GM12878 (cell line): ENCODE measurements around the gene EVPLL. TPM values are rescaled to one million over a fixed set of nuclear protein-coding genes. Genes with fewer than 3 reads are reported as not detected.

Source experiments
- EED ChIP-seq: sonication (generic); IDR thresholded peaks from 2 replicates; pipeline ENCODE4 v1.6.1; 2016; ENCODE audit warnings: antibody characterized with exemption, low read depth
- LARP7 ChIP-seq: fragments of 450-650 bp; IDR thresholded peaks from 2 replicates; pipeline ENCODE4 v1.6.1; 2017; ENCODE audit warnings: mild to moderate bottlenecking
- MTA2 ChIP-seq: fragments of 450-650 bp; IDR thresholded peaks from 2 replicates; pipeline ENCODE4 v1.6.1; 2016; ENCODE audit warnings: low read depth, mild to moderate bottlenecking, moderate library complexity
- ZNF217 ChIP-seq: fragments of 450-650 bp; IDR thresholded peaks from 2 replicates; pipeline ENCODE4 v1.6.1; 2017; ENCODE audit warnings: antibody characterized with exemption, mild to moderate bottlenecking
- polyA plus RNA-seq, 11 experiments: library from polyadenylated mRNA; depleted of rRNA in 4 of 11; unstranded in 6 of 11; stranded (reverse) in 5 of 11; fragments of >200 nt; fragmentation: Nextera tagmentation in 4 of 11; fragmentation: Illumina TruSeq in 1 of 11; extraction: Ambion mirVana in 4 of 11; extraction: Trizol in 1 of 11; gene quantifications; 1 replicate in 1 of 11; 2 replicates in 10 of 11; pipeline versions ENCODE4 v1.2.1 to v1.2.3, GENCODE V29; 2011 to 2016; ENCODE audit warnings: inconsistent platforms in 2 of 11, missing spikeins in 2 of 11, low read depth in 1 of 11
- total RNA-seq, 4 experiments: library from RNA; depleted of rRNA in 3 of 4; stranded (reverse); fragments of >200 nt in 3 of 4; fragmentation: Illumina TruSeq in 1 of 4; extraction: Trizol in 1 of 4; gene quantifications; 2 replicates each; pipeline versions ENCODE4 v1.2.1 to v1.2.3, GENCODE V29; 2013 to 2021
- TF ChIP-seq, protein P1 (sequence below): IDR thresholded peaks from 2 replicates; pipeline ENCODE4 v1.6.1; 2011; ENCODE audit warnings: borderline replicate concordance, low read depth, mild to moderate bottlenecking, moderate library complexity, low read length; ENCODE audit not compliant: insufficient read depth, poor library complexity, severe bottlenecking
- TF ChIP-seq, protein P2 (sequence below): fragments of 150-350 bp; IDR thresholded peaks from 2 replicates; pipeline ENCODE4 v1.6.1; 2016; ENCODE audit warnings: low read depth, low read length
- TF ChIP-seq, protein P3 (sequence below): IDR thresholded peaks from 2 replicates; pipeline ENCODE4 v1.6.1; 2012; ENCODE audit warnings: mild to moderate bottlenecking, low read depth, low read length
- TF ChIP-seq, protein P4 (sequence below): fragments of 450-650 bp; IDR thresholded peaks from 2 replicates; pipeline ENCODE4 v1.6.1; 2018; ENCODE audit warnings: mild to moderate bottlenecking, low read depth, moderate library complexity; ENCODE audit not compliant: partially characterized antibody
- TF ChIP-seq, protein P5 (sequence below): fragments of 450-650 bp; IDR thresholded peaks from 2 replicates; pipeline ENCODE4 v1.6.1; 2017; ENCODE audit warnings: mild to moderate bottlenecking

EVPLL gene
- total and polyA plus RNA-seq, 10 of the 15 experiments (the other 5 are each of a cell fraction or from before 2014, with no cell fraction given): not detected

DNA sequence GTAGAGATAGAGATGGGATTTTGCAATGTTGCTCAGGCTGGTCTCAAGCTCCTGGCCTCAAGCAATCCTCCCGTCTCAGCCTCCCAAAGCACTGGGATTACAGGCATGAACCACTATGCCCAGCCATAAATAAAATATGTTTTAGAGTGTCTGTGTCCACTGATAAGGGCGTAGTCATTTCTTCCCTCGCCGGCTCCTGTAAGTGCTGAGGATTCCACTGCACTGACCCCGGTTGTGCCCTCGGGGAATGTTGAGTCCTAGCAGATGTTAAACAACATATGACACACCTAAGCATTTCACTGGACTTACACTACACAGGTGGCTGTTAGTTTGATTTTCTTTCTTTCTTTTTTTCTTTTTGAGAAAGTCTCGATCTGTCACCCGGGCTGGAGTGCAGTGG lies 8.6 kb upstream of the EVPLL start (continued):
- TF ChIP-seq, protein P1, sequence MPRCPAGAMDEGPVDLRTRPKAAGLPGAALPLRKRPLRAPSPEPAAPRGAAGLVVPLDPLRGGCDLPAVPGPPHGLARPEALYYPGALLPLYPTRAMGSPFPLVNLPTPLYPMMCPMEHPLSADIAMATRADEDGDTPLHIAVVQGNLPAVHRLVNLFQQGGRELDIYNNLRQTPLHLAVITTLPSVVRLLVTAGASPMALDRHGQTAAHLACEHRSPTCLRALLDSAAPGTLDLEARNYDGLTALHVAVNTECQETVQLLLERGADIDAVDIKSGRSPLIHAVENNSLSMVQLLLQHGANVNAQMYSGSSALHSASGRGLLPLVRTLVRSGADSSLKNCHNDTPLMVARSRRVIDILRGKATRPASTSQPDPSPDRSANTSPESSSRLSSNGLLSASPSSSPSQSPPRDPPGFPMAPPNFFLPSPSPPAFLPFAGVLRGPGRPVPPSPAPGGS: no peak
- TF ChIP-seq, protein P2, sequence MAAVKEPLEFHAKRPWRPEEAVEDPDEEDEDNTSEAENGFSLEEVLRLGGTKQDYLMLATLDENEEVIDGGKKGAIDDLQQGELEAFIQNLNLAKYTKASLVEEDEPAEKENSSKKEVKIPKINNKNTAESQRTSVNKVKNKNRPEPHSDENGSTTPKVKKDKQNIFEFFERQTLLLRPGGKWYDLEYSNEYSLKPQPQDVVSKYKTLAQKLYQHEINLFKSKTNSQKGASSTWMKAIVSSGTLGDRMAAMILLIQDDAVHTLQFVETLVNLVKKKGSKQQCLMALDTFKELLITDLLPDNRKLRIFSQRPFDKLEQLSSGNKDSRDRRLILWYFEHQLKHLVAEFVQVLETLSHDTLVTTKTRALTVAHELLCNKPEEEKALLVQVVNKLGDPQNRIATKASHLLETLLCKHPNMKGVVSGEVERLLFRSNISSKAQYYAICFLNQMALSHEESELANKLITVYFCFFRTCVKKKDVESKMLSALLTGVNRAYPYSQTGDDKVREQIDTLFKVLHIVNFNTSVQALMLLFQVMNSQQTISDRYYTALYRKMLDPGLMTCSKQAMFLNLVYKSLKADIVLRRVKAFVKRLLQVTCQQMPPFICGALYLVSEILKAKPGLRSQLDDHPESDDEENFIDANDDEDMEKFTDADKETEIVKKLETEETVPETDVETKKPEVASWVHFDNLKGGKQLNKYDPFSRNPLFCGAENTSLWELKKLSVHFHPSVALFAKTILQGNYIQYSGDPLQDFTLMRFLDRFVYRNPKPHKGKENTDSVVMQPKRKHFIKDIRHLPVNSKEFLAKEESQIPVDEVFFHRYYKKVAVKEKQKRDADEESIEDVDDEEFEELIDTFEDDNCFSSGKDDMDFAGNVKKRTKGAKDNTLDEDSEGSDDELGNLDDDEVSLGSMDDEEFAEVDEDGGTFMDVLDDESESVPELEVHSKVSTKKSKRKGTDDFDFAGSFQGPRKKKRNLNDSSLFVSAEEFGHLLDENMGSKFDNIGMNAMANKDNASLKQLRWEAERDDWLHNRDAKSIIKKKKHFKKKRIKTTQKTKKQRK: no peak
- TF ChIP-seq, protein P3, sequence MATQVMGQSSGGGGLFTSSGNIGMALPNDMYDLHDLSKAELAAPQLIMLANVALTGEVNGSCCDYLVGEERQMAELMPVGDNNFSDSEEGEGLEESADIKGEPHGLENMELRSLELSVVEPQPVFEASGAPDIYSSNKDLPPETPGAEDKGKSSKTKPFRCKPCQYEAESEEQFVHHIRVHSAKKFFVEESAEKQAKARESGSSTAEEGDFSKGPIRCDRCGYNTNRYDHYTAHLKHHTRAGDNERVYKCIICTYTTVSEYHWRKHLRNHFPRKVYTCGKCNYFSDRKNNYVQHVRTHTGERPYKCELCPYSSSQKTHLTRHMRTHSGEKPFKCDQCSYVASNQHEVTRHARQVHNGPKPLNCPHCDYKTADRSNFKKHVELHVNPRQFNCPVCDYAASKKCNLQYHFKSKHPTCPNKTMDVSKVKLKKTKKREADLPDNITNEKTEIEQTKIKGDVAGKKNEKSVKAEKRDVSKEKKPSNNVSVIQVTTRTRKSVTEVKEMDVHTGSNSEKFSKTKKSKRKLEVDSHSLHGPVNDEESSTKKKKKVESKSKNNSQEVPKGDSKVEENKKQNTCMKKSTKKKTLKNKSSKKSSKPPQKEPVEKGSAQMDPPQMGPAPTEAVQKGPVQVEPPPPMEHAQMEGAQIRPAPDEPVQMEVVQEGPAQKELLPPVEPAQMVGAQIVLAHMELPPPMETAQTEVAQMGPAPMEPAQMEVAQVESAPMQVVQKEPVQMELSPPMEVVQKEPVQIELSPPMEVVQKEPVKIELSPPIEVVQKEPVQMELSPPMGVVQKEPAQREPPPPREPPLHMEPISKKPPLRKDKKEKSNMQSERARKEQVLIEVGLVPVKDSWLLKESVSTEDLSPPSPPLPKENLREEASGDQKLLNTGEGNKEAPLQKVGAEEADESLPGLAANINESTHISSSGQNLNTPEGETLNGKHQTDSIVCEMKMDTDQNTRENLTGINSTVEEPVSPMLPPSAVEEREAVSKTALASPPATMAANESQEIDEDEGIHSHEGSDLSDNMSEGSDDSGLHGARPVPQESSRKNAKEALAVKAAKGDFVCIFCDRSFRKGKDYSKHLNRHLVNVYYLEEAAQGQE: no peak
- TF ChIP-seq, protein P4, sequence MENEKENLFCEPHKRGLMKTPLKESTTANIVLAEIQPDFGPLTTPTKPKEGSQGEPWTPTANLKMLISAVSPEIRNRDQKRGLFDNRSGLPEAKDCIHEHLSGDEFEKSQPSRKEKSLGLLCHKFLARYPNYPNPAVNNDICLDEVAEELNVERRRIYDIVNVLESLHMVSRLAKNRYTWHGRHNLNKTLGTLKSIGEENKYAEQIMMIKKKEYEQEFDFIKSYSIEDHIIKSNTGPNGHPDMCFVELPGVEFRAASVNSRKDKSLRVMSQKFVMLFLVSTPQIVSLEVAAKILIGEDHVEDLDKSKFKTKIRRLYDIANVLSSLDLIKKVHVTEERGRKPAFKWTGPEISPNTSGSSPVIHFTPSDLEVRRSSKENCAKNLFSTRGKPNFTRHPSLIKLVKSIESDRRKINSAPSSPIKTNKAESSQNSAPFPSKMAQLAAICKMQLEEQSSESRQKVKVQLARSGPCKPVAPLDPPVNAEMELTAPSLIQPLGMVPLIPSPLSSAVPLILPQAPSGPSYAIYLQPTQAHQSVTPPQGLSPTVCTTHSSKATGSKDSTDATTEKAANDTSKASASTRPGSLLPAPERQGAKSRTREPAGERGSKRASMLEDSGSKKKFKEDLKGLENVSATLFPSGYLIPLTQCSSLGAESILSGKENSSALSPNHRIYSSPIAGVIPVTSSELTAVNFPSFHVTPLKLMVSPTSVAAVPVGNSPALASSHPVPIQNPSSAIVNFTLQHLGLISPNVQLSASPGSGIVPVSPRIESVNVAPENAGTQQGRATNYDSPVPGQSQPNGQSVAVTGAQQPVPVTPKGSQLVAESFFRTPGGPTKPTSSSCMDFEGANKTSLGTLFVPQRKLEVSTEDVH: no peak
- TF ChIP-seq ZNF217: no peak
- TF ChIP-seq, protein P5, sequence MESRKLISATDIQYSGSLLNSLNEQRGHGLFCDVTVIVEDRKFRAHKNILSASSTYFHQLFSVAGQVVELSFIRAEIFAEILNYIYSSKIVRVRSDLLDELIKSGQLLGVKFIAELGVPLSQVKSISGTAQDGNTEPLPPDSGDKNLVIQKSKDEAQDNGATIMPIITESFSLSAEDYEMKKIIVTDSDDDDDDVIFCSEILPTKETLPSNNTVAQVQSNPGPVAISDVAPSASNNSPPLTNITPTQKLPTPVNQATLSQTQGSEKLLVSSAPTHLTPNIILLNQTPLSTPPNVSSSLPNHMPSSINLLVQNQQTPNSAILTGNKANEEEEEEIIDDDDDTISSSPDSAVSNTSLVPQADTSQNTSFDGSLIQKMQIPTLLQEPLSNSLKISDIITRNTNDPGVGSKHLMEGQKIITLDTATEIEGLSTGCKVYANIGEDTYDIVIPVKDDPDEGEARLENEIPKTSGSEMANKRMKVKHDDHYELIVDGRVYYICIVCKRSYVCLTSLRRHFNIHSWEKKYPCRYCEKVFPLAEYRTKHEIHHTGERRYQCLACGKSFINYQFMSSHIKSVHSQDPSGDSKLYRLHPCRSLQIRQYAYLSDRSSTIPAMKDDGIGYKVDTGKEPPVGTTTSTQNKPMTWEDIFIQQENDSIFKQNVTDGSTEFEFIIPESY: no peak
- no peak for TF ChIP-seq EED
- TF ChIP-seq MTA2: no peak
- TF ChIP-seq LARP7: no peak
